Sigmoid colon (tissue), 7 donors: ENCODE data around the gene LAMP1. TPM values are rescaled to one million over a fixed set of nuclear protein-coding genes. Genes with fewer than 3 reads are reported as not detected.

Source experiments
- DNase-seq: peaks from one replicate; pipeline ENCODE4 v3.0.0-alpha.2; 2019
- H3K27ac ChIP-seq, 4 donors: fragments of 200-600 bp; sonication (generic); one replicate each; pipeline ENCODE4 v1.5.1; 2016 to 2019; ENCODE audit warnings: mild to moderate bottlenecking in 1 of 4
- H3K27me3 ChIP-seq, 3 donors: fragments of 200-600 bp; sonication (generic); one replicate each; pipeline ENCODE4 v1.5.1; 2019; ENCODE audit warnings: mild to moderate bottlenecking in 1 of 3
- H3K36me3 ChIP-seq, 4 donors: fragments of 200-600 bp; sonication (generic); one replicate each; pipeline ENCODE4 v1.5.1; 2016 to 2019
- H3K4me1 ChIP-seq, 4 donors: fragments of 200-600 bp; sonication (generic); one replicate each; pipeline ENCODE4 v1.5.1; 2017 to 2019
- H3K4me3 ChIP-seq, 4 donors: fragments of 200-600 bp; sonication (generic); one replicate each; pipeline ENCODE4 v1.5.1; 2017 to 2019; ENCODE audit warnings: mild to moderate bottlenecking in 2 of 4, moderate library complexity in 1 of 4
- H3K9me3 ChIP-seq, 4 donors: fragments of 200-600 bp in 3 of 4; sonication (generic) in 3 of 4; one replicate each; pipeline versions ENCODE4 v1.5.1 to v1.6.1; 2013 to 2019
- EP300 ChIP-seq, 4 donors: sonication (generic); formaldehyde crosslinking; IDR thresholded peaks; one replicate each; pipeline ENCODE4 v1.6.1; 2017; ENCODE audit warnings: antibody characterized with exemption in 4 of 4
- POLR2A ChIP-seq, 2 donors: fragments of 450-650 bp; IDR thresholded peaks; one replicate each; pipeline ENCODE4 v1.6.1; 2016; ENCODE audit warnings: antibody characterized with exemption in 2 of 2, mild to moderate bottlenecking in 2 of 2, moderate library complexity in 2 of 2
- POLR2AphosphoS5 ChIP-seq, 4 donors: sonication (generic); formaldehyde crosslinking; IDR thresholded peaks; one replicate each; pipeline ENCODE4 v1.6.1; 2017; ENCODE audit warnings: antibody characterized with exemption in 4 of 4
- WGBS, 2 donors: extraction: QIAGEN DNeasy Blood & Tissue Kit; methylation state at CpG; one replicate each; pipeline ENCODE4 v1.1.7; 2013; 5-methylcytosine and 5-hydroxymethylcytosine counted together
- intact Hi-C: fragments of 100-400 bp; cut with DNase I; formaldehyde crosslinking; loops from one replicate; pipeline ENCODE4 v1.15.1; 2023
- polyA plus RNA-seq, 3 donors: library from polyadenylated mRNA; stranded (reverse); fragments of 200-250 nt; gene quantifications; one replicate each; pipeline ENCODE4 v1.2.3, GENCODE V29; 2013
- total RNA-seq, 4 donors: library from RNA; depleted of rRNA; stranded (reverse); fragments of >200 nt; gene quantifications; one replicate each; pipeline ENCODE4 v1.1.0, GENCODE V29; 2016
- TF ChIP-seq, protein P1 (sequence below), 4 experiments: fragments of 450-650 bp in 3 of 4; fragments of 200-600 bp in 1 of 4; IDR thresholded peaks; one replicate each; pipeline ENCODE4 v1.5.1; 2016 to 2019; ENCODE audit warnings: antibody characterized with exemption in 4 of 4, mild to moderate bottlenecking in 3 of 4, moderate library complexity in 2 of 4
- donor health status: healthy with polysubstance abuse.
- donor health status: Bipolar disorder and iron deficiency.
- donor health status: healthy.

The LAMP1 gene
- total and polyA plus RNA-seq, 7 donors: 20.4 to 125 (median 86.9) TPM

DNA sequence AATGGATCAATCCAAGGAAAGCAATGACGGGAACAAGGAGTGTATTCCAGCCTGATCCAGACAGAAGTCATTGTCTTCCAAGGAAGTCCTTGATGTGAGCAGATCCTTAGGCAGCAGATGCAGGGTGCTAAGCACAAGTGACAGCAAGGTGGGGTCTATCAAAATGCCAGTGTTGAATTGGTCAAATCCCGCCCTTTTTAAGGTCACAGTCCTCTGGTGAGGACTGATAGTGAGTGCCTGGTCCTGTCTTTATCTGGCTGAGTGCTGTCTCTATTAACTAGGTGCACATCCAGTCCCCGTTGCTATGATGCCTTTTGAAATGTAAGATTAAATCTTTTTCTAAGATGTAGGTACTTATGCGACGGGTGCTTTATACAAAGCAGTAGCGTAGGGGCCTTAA lies 1.3 kb upstream of the LAMP1 start:
- peaks cover 0 to 5% (median 0%) of the 10 kb centered on the region in 3 donors for H3K27me3 ChIP-seq
- intact Hi-C loops: loop anchor here (1.0 to 2.0 kb wide), 2 partner anchors 69 to 87 kb away; partner anchors contain the start of genes GRTP1 and PCID2
- H3K4me3 ChIP-seq: peak overlapping the region in 1 of 4 donors; percentile 94
- WGBS, 2 donors: 94% methylated on average over 6 of the region's 6 CpGs
- no peak overlapping the region for H3K27ac ChIP-seq
- peaks cover 0 to 34% (median 27%) of the 10 kb centered on the region in 4 donors for H3K4me1 ChIP-seq
- no peaks in the 10 kb centered on the region for H3K9me3 ChIP-seq
- no peaks in the 10 kb centered on the region for H3K36me3 ChIP-seq
- DNase-seq: no peak
- TF ChIP-seq POLR2AphosphoS5 (IDR thresholded peaks at IDR 0.05): no peak
- TF ChIP-seq EP300 (IDR thresholded peaks at IDR 0.05): no peak

DNA sequence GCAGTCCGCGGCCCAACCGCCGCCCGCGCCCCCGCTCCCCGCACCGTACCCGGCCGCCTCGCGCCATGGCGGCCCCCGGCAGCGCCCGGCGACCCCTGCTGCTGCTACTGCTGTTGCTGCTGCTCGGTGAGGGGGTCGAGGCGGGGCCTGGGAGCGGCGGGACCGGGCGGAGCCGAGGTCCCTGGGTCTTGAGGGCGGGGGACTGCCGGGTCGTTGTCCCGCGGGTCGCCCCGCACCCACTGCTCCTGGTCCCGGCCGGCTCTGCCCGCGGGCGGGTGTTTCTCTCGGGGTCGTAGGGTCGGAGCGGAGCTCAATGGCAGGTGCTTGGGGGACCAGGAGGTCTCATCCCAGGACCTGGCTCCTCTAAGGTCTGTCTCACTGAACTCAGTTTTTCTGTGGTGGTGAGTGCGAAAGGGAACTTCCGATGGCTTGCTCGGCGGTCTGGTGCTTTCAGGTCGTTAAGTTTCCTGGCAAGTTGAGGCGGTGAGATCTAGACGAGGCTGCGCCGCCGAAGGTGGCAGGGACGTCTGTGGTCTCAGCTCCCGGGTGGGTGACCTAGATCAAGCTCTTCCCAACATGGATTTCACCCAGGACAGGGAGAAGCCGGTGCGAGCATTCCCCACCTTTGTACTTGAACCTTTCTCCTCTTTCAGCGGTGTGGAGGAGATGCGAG lies 467 bp downstream of the LAMP1 start:
- Histone ChIP-seq H3K4me3 (peak overlapping the region; percentile 78 to 100 (median 94)), H3K36me3 (no peaks in the 10 kb centered on the region), H3K27ac (peak overlapping the region; percentile 79 to 90 (median 88)), H3K4me1 (peaks cover 0 to 34% (median 24%) of the 10 kb centered on the region in 4 donors), H3K27me3 (no peaks in the 10 kb centered on the region), H3K9me3 (no peaks in the 10 kb centered on the region)
- peak; percentile 77 for DNase-seq
- WGBS, 2 donors: 0 to 1% methylated on average over 58 of the region's 58 CpGs
- intact Hi-C loops: loop anchor here (1.0 to 2.0 kb wide), 2 partner anchors 67 to 144 kb away; partner anchors contain the start of gene GRTP1
- TF ChIP-seq POLR2AphosphoS5 (IDR thresholded peaks at IDR 0.05) (no peak), POLR2A (IDR thresholded peaks at IDR 0.05) (no peak), EP300 (IDR thresholded peaks at IDR 0.05) (no peak)

DNA sequence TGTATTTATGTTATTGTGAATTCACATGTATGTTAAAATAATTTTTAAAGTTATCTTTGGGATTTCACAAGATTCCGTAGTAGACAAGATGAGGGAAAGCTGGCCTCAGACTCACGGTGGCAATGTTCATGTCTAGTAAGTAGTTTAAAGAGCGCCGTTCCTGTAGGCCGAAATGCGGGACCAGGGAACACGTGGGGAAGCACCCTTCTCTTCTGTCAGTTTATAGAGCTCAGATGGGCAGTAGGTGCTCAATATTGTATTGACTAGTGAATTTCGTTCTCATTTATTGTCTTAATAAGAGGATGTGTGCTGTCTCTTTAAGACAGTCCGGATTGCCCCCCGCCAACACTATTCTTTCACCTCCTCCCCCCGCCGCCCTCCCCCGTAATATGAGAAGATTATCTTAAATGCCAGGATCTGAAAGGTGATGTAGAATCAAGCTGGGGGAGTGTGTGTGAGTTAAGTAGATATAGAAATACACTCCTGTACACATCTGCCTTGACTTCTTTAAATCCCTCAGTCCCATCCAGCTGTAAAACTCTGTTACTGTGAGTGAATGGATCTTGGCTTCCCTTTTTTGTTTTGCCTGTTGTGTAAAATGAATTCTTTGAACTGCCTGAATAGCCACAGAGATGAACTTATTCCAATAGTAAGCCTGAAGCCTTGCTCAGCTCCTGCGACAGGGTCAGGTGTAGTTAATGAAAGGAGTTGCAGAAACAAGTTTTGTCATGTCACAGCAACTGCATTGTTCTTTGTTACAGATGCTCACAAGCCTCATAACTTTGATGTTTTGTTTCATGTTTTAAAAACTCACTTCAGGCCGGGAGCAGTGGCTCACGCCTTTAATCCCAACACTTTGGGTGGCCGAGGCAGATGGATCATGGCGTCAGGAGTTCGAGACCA lies 1.3 kb downstream of the LAMP1 start:
- Histone ChIP-seq H3K9me3 (no peaks in the 10 kb centered on the region), H3K27me3 (no peaks in the 10 kb centered on the region), H3K36me3 (no peaks in the 10 kb centered on the region), H3K27ac (peak overlapping the region; percentile 79 to 90 (median 88)), H3K4me3 (peak overlapping the region; percentile 78 to 100 (median 94)), H3K4me1 (peaks cover 0 to 35% (median 24%) of the 10 kb centered on the region in 4 donors)
- no peak for TF ChIP-seq POLR2A (IDR thresholded peaks at IDR 0.05)
- DNase-seq: no peak
- 32 to 49% methylated on average over 19 of the region's 19 CpGs for WGBS, 2 donors
- intact Hi-C loops: no loop called here

DNA sequence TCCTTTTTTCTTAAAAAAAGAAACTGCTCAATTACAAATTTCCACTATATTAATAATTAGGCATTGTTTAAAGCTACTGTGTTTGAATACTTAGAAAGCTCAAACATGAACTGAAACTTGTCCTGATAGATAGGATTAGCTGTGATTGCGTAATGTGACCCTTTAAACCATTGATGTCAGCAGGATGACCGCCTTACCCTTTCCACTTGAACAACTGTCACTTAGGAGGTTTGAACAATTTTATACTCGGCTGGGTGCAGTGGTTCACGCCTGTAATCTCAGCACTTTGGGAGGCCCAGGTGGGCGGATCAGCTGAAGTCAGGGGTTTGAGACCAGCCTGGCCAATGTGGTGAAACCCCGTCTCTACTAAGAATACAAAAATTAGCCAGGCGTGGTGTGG lies 2.9 kb downstream of the LAMP1 start:
- Histone ChIP-seq H3K36me3 (no peaks in the 10 kb centered on the region), H3K4me3 (no peak overlapping the region), H3K27me3 (no peaks in the 10 kb centered on the region), H3K4me1 (peaks cover 0 to 35% (median 24%) of the 10 kb centered on the region in 4 donors), H3K27ac (no peak overlapping the region), H3K9me3 (no peaks in the 10 kb centered on the region)
- TF ChIP-seq EP300 (IDR thresholded peaks at IDR 0.05) (no peak), POLR2A (IDR thresholded peaks at IDR 0.05) (no peak), POLR2AphosphoS5 (IDR thresholded peaks at IDR 0.05) (no peak)
- TF ChIP-seq, protein P1, sequence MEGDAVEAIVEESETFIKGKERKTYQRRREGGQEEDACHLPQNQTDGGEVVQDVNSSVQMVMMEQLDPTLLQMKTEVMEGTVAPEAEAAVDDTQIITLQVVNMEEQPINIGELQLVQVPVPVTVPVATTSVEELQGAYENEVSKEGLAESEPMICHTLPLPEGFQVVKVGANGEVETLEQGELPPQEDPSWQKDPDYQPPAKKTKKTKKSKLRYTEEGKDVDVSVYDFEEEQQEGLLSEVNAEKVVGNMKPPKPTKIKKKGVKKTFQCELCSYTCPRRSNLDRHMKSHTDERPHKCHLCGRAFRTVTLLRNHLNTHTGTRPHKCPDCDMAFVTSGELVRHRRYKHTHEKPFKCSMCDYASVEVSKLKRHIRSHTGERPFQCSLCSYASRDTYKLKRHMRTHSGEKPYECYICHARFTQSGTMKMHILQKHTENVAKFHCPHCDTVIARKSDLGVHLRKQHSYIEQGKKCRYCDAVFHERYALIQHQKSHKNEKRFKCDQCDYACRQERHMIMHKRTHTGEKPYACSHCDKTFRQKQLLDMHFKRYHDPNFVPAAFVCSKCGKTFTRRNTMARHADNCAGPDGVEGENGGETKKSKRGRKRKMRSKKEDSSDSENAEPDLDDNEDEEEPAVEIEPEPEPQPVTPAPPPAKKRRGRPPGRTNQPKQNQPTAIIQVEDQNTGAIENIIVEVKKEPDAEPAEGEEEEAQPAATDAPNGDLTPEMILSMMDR (IDR thresholded peaks at IDR 0.05): no peak
- DNase-seq: no peak
- intact Hi-C loops: no loop called here
- WGBS, 2 donors: 79 to 83% methylated on average over 7 of the region's 7 CpGs

DNA sequence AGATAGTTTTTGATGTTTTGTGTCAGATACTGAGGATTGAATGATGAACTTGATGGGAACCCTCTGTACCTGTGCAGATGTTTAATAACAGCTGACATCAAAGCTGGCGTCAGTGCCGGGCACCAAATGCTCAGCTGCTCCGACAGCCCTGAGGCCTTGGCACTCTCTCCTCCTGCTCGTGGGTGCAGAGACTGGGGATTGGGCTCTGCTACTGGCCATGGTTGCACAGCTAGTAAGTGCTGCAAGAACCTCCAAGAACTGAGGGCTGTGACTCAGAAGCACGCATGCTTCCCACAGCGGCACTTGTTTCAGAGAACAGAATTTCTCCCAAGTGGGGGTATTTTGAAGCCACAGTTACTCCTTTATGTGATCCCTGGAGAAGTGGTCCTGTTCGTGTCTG lies 5.9 kb downstream of the LAMP1 start:
- no peaks in the 10 kb centered on the region for H3K9me3 ChIP-seq
- H3K4me3 ChIP-seq: no peak overlapping the region
- TF ChIP-seq, protein P1 (IDR thresholded peaks at IDR 0.05): no peak
- TF ChIP-seq POLR2A (IDR thresholded peaks at IDR 0.05) (no peak), POLR2AphosphoS5 (IDR thresholded peaks at IDR 0.05) (no peak), EP300 (IDR thresholded peaks at IDR 0.05) (no peak)
- peaks cover 0 to 22% (median 13%) of the 10 kb centered on the region in 4 donors for H3K4me1 ChIP-seq
- DNase-seq: no peak
- peaks cover 0 to 4% (median 0%) of the 10 kb centered on the region in 4 donors for H3K36me3 ChIP-seq
- no peaks in the 10 kb centered on the region for H3K27me3 ChIP-seq
- no peak overlapping the region for H3K27ac ChIP-seq
- 91% methylated on average over 7 of the region's 7 CpGs for WGBS, 2 donors
- intact Hi-C loops: no loop called here

DNA sequence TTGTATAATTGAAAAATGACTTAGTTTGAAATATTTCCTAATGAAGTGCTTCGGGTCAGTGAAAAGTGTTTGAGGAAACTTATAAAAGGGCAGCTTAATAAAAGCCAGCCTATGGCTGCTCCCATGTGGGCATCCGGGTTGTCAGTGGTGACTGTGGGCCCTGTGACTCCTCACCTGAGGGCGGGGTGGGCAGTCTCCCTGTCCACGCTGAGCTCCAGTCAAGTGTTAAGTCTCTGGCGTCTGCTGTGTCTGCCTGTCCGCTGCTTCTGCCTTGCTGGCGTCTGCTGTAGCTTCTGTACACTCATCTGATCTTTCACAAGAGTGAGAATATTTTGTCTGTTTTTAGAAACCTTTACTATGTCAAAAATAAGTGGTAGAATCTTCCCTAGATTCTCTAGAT lies 7.1 kb downstream of the LAMP1 start:
- TF ChIP-seq POLR2A (IDR thresholded peaks at IDR 0.05) (no peak), EP300 (IDR thresholded peaks at IDR 0.05) (no peak), POLR2AphosphoS5 (IDR thresholded peaks at IDR 0.05) (no peak)
- TF ChIP-seq, protein P1 (IDR thresholded peaks at IDR 0.05): no peak

More for the DNA sequence above, 7.1 kb downstream of the LAMP1 start:
- intact Hi-C loops: no loop called here
- DNase-seq: no peak
- no peaks in the 10 kb centered on the region for H3K27me3 ChIP-seq
- no peak overlapping the region for H3K27ac ChIP-seq
- no peaks in the 10 kb centered on the region for H3K9me3 ChIP-seq
- peaks cover 0 to 8% (median 0%) of the 10 kb centered on the region in 4 donors for H3K36me3 ChIP-seq
- H3K4me3 ChIP-seq: no peak overlapping the region
- peaks cover 0 to 12% (median 2%) of the 10 kb centered on the region in 4 donors for H3K4me1 ChIP-seq
- WGBS, 2 donors: 88 to 95% methylated on average over 7 of the region's 7 CpGs
